Heart left ventricle (tissue), 16 donors: ENCODE data around the gene ASIC4. TPM values are rescaled to one million over a fixed set of nuclear protein-coding genes. Genes with fewer than 3 reads are reported as not detected.

Source experiments
- ATAC-seq, 4 donors: fragments of 200-7000 bp; cut with Tn5 transposase; one replicate each; pipeline ENCODE4 v1.9.1; 2020 to 2022; ENCODE audit warnings: moderate library complexity in 4 of 4, mild to moderate bottlenecking in 3 of 4, moderate number of reproducible peaks in 1 of 4
- DNase-seq, 5 donors: peaks; one replicate each; pipeline ENCODE4 v3.0.0-alpha.2; 2020
- H3K27ac ChIP-seq, 12 donors: fragments of 200-600 bp; sonication (generic) in 4 of 12; one replicate each; pipeline versions ENCODE4 v1.5.0 to v1.8.0; 2016 to 2022; ENCODE audit warnings: mild to moderate bottlenecking in 2 of 12
- H3K27me3 ChIP-seq, 9 donors: fragments of 200-600 bp; sonication (generic) in 2 of 9; one replicate each; pipeline versions ENCODE4 v1.5.1 to v1.8.0; 2016 to 2022; ENCODE audit warnings: mild to moderate bottlenecking in 3 of 9
- H3K36me3 ChIP-seq, 9 donors: fragments of 200-600 bp; sonication (generic) in 2 of 9; one replicate each; pipeline versions ENCODE4 v1.5.0 to v1.8.0; 2018 to 2022; ENCODE audit warnings: mild to moderate bottlenecking in 2 of 9
- H3K4me1 ChIP-seq, 12 donors: fragments of 200-600 bp; sonication (generic) in 4 of 12; one replicate each; pipeline versions ENCODE4 v1.5.0 to v1.8.0; 2016 to 2022; ENCODE audit warnings: mild to moderate bottlenecking in 3 of 12
- H3K4me3 ChIP-seq, 12 donors: fragments of 200-600 bp; sonication (generic) in 4 of 12; one replicate each; pipeline versions ENCODE4 v1.5.0 to v1.8.0; 2017 to 2022; ENCODE audit warnings: mild to moderate bottlenecking in 9 of 12, moderate library complexity in 4 of 12
- H3K9me3 ChIP-seq, 12 donors: fragments of 200-600 bp; sonication (generic) in 4 of 12; one replicate each; pipeline versions ENCODE4 v1.5.0 to v1.8.0; 2016 to 2022; ENCODE audit warnings: mild to moderate bottlenecking in 1 of 12
- POLR2A ChIP-seq, 2 donors: fragments of 450-650 bp; IDR thresholded peaks; one replicate each; pipeline ENCODE4 v1.6.1; 2017; ENCODE audit warnings: antibody characterized with exemption in 2 of 2, mild to moderate bottlenecking in 2 of 2, moderate library complexity in 2 of 2
- WGBS, 4 donors: extraction: QIAGEN DNeasy Blood & Tissue Kit in 2 of 4; methylation state at CpG; one replicate each; pipeline versions ENCODE4 v1.1.5 to v1.1.7; 2013 to 2018; 5-methylcytosine and 5-hydroxymethylcytosine counted together
- intact Hi-C, 10 donors: fragments of 100-400 bp; cut with DNase I; formaldehyde crosslinking; loops; one replicate each; pipeline versions ENCODE4 v1.11.1 to v1.14.2; 2022
- polyA plus RNA-seq, 2 donors: library from polyadenylated mRNA; stranded (reverse); fragments of 200-250 nt; gene quantifications; one replicate each; pipeline ENCODE4 v1.2.3, GENCODE V29; 2013
- total RNA-seq, 9 donors: library from RNA; depleted of rRNA in 2 of 9; stranded (reverse); fragments of >200 nt in 2 of 9; fragmentation: NEBNext Ultra II Directional in 3 of 9; extraction: Animal tissue kit (Norgen Biotek cat#: 25700) in 3 of 9; gene quantifications; one replicate each; pipeline versions ENCODE4 v1.1.0 to v1.2.4, GENCODE V29; 2016 to 2023
- TF ChIP-seq, protein P1 (sequence below), 12 donors: fragments of 200-600 bp; sonication (generic) in 4 of 12; IDR thresholded peaks; one replicate each; pipeline versions ENCODE4 v1.5.0 to v1.8.0; 2018 to 2022; ENCODE audit warnings: antibody characterized with exemption in 12 of 12, mild to moderate bottlenecking in 5 of 12
- donor health status: ischemic (EF 13 %, LVEDD 7.1; RV severe dilation, severe dysfunction).
- donor health status: healthy with polysubstance abuse.
- donor health status: DM: no; HTN: yes; CAD: no.
- donor health status: DM: no; HTN: no; CAD: no.
- donor health status: ischemic (EF 25% LVEDD 6.9; RV normal size, moderate dysfunction).
- donor health status: ischemic (EF 25% LVEDD 5.7; RV mildly dilated, moderate dysfunction).
- donor health status: healthy.
- donor health status: DM: yes; HTN: yes; CAD: no.
- donor health status: ischemic (EF 35%, LVEDD 5.7; RV mildly dilated, moderate dysfunction).
- donor health status: nonischemic (EF 11% LVEDD 7.7; RV severe dilation, severe dysfunction).
- donor health status: DM: yes; HTN: yes; CAD: no.
- donor health status: PGD.
- donor health status: ischemic (EF 29% LVEDD 5.4; RV normal size, mild dysfunction).
- donor health status: nonischemic (EF 23%, LVEDD 6.1; RV moderate dilation, normal function).

The ASIC4 gene
- total and polyA plus RNA-seq, 11 donors: 0.03 to 0.10 (median 0.08) TPM; not detected in 8

DNA sequence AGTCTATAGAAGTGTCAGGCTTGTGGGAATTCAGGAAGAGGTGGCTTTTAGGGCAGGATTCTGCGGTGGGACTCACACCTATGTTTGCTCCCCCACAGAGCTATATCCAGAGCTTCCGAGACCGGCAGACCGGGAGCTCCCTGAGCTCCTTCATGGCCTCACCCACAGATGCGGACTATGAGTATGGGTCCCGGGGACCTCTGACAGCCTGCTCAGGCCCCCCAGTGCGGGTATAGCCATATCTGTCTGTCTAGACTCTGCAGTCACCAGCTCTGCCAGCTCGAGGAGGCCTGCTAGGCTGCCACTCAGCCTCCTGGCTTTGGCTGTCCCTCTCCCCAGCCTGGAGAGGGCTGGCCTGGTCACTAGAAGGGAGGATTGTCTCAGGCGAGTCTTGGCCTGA, 35.3 kb downstream of the ASIC4 start:
- DNase-seq (no peak), ATAC-seq (no peak)
- H3K9me3 ChIP-seq: no peaks in the 10 kb centered on the region
- H3K27ac ChIP-seq: no peak overlapping the region
- no peak for TF ChIP-seq POLR2A (IDR thresholded peaks at IDR 0.05)
- TF ChIP-seq, protein P1, sequence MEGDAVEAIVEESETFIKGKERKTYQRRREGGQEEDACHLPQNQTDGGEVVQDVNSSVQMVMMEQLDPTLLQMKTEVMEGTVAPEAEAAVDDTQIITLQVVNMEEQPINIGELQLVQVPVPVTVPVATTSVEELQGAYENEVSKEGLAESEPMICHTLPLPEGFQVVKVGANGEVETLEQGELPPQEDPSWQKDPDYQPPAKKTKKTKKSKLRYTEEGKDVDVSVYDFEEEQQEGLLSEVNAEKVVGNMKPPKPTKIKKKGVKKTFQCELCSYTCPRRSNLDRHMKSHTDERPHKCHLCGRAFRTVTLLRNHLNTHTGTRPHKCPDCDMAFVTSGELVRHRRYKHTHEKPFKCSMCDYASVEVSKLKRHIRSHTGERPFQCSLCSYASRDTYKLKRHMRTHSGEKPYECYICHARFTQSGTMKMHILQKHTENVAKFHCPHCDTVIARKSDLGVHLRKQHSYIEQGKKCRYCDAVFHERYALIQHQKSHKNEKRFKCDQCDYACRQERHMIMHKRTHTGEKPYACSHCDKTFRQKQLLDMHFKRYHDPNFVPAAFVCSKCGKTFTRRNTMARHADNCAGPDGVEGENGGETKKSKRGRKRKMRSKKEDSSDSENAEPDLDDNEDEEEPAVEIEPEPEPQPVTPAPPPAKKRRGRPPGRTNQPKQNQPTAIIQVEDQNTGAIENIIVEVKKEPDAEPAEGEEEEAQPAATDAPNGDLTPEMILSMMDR (IDR thresholded peaks at IDR 0.05): no peak
- peaks cover 0 to 27% (median 3%) of the 10 kb centered on the region in 9 donors for H3K27me3 ChIP-seq
- intact Hi-C loops: loop anchor here in 2 of 10 donors (10.0 kb wide), 2 partner anchors 55 to 95 kb away; no protein-coding TSS in a partner anchor
- no peak overlapping the region for H3K4me3 ChIP-seq
- 84 to 91% (median 88%) methylated on average over 7 to 9 of the region's 9 CpGs for WGBS, 4 donors
- H3K4me1 ChIP-seq: peaks cover 0 to 25% (median 13%) of the 10 kb centered on the region in 12 donors
- H3K36me3 ChIP-seq: peaks cover 0 to 5% (median 0%) of the 10 kb centered on the region in 9 donors

DNA sequence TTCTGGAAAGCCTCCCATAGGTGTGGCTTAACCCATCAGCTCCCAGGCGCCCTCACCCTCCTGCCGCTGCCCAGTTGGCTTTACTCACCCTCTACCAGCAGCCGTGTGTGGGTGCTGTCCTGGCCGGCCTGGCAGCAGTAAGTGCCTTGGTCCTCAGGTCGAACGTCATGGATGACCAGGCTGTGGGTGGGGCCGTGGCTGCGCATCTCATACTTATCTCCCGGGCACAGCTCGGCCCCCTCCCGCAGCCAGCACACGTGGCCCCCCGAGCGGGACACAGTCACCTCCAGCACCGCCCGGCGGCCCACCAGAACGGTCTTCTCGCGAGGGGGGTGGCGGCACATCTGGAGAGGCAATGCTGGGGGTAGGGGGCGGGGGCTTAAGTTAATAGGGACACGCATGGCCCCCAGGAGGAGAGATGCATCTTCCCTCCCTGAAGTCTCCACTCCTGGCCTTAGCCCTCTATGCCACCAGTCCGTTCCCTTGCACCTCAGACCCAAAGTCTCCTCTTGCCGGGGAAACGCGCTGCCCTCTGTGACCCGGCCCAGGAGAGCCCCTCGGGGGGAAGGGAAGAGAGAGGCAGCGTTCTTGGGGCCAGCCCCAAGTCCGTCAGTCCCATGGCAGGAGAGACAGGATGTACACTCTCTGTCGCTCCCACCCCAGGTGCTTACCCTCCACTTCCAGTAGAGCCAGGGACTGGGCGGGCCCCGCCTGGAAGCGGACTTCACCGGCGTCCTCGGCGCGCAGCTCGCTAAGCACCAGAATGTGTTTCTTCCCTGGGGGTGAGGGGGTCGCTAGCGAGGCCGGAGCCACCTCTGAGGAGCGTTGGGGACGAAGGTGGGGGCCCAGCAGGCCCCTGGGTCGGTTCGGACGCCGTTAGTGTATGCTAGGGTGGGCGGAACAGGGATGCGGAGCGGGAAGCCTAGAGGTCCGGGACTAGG, 37.4 kb downstream of the ASIC4 start:
- H3K36me3 ChIP-seq: peaks cover 0 to 18% (median 12%) of the 10 kb centered on the region in 9 donors
- WGBS, 4 donors: 22 to 43% (median 32%) methylated on average over 27 to 54 of the region's 54 CpGs
- H3K27ac ChIP-seq: peak overlapping the region in 3 of 12 donors; percentile 19 to 57 (median 38)
- H3K27me3 ChIP-seq: peaks cover 0 to 24% (median 3%) of the 10 kb centered on the region in 9 donors
- H3K4me1 ChIP-seq: peaks cover 0 to 21% (median 13%) of the 10 kb centered on the region in 12 donors
- intact Hi-C loops: loop anchor here in 1 of 10 donors (10.0 kb wide), 1 partner anchor 53 kb away; no protein-coding TSS in a partner anchor
- peak in 1 of 4 donors; percentile 1 for ATAC-seq
- TF ChIP-seq, protein P1 (IDR thresholded peaks at IDR 0.05): no peak
- TF ChIP-seq POLR2A (IDR thresholded peaks at IDR 0.05): no peak
- no peaks in the 10 kb centered on the region for H3K9me3 ChIP-seq
- peak overlapping the region in 11 of 12 donors; percentile 33 to 75 (median 60) for H3K4me3 ChIP-seq
- peak in 1 of 5 donors; percentile 27 for DNase-seq

DNA sequence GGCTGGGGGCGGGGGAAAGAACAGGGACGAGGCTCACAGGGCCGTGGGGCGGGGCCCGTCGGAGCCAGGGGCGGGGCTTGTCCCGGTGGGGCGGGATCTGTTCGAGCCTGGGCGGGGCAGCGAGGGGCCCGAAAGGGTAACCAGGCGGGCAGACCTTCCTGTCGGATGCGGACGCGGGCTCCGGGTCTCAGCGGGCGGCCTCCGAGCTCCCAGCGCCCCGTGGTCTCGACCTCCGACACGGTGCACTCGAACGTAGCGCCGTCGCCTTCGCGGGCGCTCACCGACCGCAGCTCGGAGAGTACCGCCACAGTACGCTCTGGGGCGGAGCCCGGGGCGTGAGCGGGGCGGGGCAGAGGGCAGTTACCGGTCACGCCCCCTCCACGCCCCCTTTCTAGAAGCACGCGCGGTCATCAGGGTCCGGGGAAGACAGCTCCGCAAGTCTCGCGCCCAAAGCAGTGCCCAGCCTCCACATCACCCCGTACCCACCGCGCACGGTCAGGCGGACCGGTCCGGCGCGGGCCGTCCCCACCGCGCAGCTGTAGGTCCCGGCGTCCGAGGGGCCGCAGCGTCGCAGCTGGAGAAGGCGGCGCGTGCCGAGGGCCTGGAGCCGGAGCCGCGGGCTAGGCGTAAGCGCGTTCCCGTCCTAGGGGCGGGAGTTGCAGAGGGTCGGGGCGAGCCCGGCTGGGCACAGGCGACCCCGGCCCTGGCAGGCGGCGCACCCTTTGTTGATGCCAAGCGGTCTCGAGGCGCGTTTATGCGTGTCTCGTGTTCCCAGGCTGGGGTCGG, 38.3 kb downstream of the ASIC4 start:
- H3K4me3 ChIP-seq: peak overlapping the region; percentile 27 to 75 (median 57)
- peak in 1 of 2 donors; percentile 23 for TF ChIP-seq POLR2A (IDR thresholded peaks at IDR 0.05)
- TF ChIP-seq, protein P1 (IDR thresholded peaks at IDR 0.05): no peak
- ATAC-seq: peak; percentile 63 to 92 (median 86)
- H3K36me3 ChIP-seq: peaks cover 0 to 25% (median 17%) of the 10 kb centered on the region in 9 donors
- intact Hi-C loops: loop anchor here in 1 of 10 donors (10.0 kb wide), 1 partner anchor 52 kb away; no protein-coding TSS in a partner anchor
- 3 to 13% (median 4%) methylated on average over 27 to 99 of the region's 99 CpGs for WGBS, 4 donors
- H3K27ac ChIP-seq: peak overlapping the region in 3 of 12 donors; percentile 19 to 57 (median 38)
- peak; percentile 84 to 90 (median 88) for DNase-seq
- H3K4me1 ChIP-seq: peaks cover 0 to 21% (median 13%) of the 10 kb centered on the region in 12 donors
- H3K27me3 ChIP-seq: peaks cover 0 to 24% (median 3%) of the 10 kb centered on the region in 9 donors
- H3K9me3 ChIP-seq: no peaks in the 10 kb centered on the region
